CD4-positive, alpha-beta T cell treated with Interleukin-4 for 1 hour (primary cell): Measurements from ENCODE around the gene HOXC11.

Source experiments
- DNase-seq, 2 donors: peaks; one replicate each; pipeline ENCODE4 v3.0.0-alpha.2; 2020 to 2022

The HOXC11 gene

GRCh38 chr12:53975064-53975471 is 2.1 kb downstream of the HOXC11 start:
- no peak for DNase-seq

GRCh38 chr12:53975479-53976152 is 2.7 kb downstream of the HOXC11 start:
- no peak for DNase-seq

- no peak for DNase-seq
Measured at GRCh38 chr12:53976172-53976822, 3.4 kb downstream of the HOXC11 start.

- no peak for DNase-seq
Measured at GRCh38 chr12:53976823-53977595, 4.1 kb downstream of the HOXC11 start.

GRCh38 chr12:53977596-53978445 is 4.9 kb downstream of the HOXC11 start:
- DNase-seq, result no peak

GRCh38 chr12:53978477-53979356 is 5.8 kb downstream of the HOXC11 start:
- no peak for DNase-seq

GRCh38 chr12:53980104-53980801 is 7.3 kb downstream of the HOXC11 start:
- no peak for DNase-seq

GRCh38 chr12:53980802-53981496 is 8.0 kb downstream of the HOXC11 start:
- no peak for DNase-seq

- no peak for DNase-seq
Measured at GRCh38 chr12:53981634-53982565, 9.0 kb downstream of the HOXC11 start.

- no peak for DNase-seq
Measured at GRCh38 chr12:53982648-53983567, 10.0 kb downstream of the HOXC11 start.

GRCh38 chr12:53983568-53983949 is 10.6 kb downstream of the HOXC11 start:
- DNase-seq, result no peak

- no peak for DNase-seq
Measured at GRCh38 chr12:53983950-53984572, 11.1 kb downstream of the HOXC11 start.

GRCh38 chr12:53984901-53985691 is 12.2 kb downstream of the HOXC11 start, which contains the start of gene HOXC10:
HOXC10 (plus strand) TSS chr12:53985146; CDS start chr12:53985260, 114 bp downstream.
- peak; percentile 70 to 82 for DNase-seq

- no peak for DNase-seq
Measured at GRCh38 chr12:53985692-53985993, 12.7 kb downstream of the HOXC11 start.

- no peak for DNase-seq
Measured at GRCh38 chr12:53985994-53986685, 13.2 kb downstream of the HOXC11 start.
